ENCODE measurements around the gene PPFIBP1. TPM values are rescaled to one million over a fixed set of nuclear protein-coding genes. Genes with fewer than 3 reads are reported as not detected.

PPFIBP1 gene
- total RNA-seq, 2 donors from 2014 or later = 65.2 to 66.0 TPM

DNA sequence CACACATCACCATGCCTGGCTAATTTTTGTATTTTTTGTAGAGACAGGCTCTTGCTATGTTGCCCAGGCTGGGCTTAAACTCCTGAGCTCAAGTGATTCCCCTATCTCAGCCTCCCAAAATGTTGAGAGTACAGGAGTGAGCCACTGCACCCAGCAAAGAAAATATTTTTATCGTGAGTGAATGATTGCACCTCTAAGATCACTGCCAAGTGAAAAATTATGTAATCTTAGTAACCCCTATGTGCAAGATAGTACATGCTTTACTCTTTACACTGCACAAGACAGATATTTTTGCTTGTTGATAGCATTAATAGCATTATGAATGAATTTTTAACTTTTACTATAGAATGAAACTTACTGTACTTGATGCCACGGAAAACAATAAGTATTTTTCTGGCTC lies 183.2 kb downstream of the PPFIBP1 start:
- H3K27me3 ChIP-seq = no peaks in the 10 kb centered on the region
- H3K36me3 ChIP-seq = no peaks in the 10 kb centered on the region
- peaks cover 0 to 11% of the 10 kb centered on the region in 2 donors for H3K4me1 ChIP-seq
- H3K27ac ChIP-seq = no peak overlapping the region
- TF ChIP-seq, protein P1, sequence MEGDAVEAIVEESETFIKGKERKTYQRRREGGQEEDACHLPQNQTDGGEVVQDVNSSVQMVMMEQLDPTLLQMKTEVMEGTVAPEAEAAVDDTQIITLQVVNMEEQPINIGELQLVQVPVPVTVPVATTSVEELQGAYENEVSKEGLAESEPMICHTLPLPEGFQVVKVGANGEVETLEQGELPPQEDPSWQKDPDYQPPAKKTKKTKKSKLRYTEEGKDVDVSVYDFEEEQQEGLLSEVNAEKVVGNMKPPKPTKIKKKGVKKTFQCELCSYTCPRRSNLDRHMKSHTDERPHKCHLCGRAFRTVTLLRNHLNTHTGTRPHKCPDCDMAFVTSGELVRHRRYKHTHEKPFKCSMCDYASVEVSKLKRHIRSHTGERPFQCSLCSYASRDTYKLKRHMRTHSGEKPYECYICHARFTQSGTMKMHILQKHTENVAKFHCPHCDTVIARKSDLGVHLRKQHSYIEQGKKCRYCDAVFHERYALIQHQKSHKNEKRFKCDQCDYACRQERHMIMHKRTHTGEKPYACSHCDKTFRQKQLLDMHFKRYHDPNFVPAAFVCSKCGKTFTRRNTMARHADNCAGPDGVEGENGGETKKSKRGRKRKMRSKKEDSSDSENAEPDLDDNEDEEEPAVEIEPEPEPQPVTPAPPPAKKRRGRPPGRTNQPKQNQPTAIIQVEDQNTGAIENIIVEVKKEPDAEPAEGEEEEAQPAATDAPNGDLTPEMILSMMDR (IDR thresholded peaks at IDR 0.05) = no peak
- no peaks in the 10 kb centered on the region for H3K9me3 ChIP-seq
- H3K4me3 ChIP-seq = no peak overlapping the region
- DNase-seq (ENCODE audit: low spot score) = no peak

DNA sequence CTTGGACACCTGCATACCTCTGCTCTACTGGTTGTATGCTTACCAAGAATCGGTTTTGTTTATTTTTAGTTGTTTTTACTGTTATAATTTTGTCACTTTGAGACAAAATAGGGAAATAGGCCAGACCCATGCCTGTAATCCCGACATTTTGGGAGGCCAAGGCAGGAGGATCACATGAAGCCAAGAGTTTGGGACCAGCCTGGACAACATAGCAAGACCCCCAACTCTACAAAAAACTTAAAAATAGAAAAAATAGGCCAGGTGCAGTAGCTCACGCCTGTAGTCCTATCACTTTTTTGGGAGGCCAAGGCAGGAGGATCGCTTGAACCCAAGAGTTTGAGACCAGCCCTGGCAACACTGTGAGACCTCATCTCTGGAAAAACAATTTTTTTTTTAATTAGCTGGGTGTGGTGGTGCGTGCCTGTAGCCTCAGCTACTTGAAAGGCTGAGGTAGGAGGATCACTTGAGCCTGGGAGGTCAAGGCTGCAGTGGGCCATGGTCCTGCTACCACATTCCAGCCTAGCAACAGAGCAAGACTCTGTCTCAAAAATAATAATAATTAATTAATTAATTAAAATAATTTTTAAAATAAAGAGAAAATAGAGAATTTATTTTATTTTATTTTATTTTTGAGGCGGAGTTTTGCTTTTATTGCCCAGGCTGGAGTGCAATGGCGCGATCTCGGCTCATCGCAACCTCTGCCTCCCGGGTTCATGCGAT lies 185.4 kb downstream of the PPFIBP1 start:
- Histone ChIP-seq H3K27ac (peak overlapping the region; percentile 86 to 88), H3K4me1 (peaks cover 0 to 27% of the 10 kb centered on the region in 2 donors), H3K4me3 (peak overlapping the region; percentile 90 to 99), H3K27me3 (no peaks in the 10 kb centered on the region), H3K36me3 (no peaks in the 10 kb centered on the region), H3K9me3 (no peaks in the 10 kb centered on the region)
- DNase-seq (ENCODE audit: low spot score) = no peak
- TF ChIP-seq, protein P1 (IDR thresholded peaks at IDR 0.05) = no peak

DNA sequence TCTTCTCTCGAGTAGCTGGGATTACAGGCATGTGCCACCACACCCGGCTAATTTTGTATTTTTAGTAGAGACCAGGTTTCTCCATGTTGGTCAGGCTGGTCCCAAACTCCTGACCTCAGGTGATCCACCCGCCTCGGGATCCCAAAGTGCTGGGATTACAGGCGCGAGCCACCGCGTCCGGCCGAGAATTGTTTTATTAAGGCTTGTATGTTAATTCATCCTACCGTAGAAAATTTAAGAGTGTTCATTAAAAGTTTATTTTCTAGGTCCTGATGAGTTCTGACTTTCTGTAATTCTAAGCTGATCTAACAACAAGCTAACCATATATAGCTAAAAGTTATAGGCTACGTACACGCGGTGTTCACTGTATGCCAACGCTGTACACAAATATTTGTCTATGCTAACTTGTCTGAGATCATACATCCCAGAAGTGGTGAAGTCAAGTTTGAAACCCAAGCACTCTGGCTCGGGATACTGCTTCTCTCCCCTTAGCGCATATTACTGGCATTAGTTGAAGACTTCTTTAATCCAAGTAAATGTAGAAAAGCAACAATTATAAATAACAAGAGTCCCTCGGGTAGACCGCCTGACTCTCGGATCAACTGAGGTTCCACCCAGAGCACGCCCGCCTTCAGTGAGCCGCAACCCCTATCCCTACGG lies 186.1 kb downstream of the PPFIBP1 start:
- DNase-seq (ENCODE audit: low spot score) = no peak
- Histone ChIP-seq H3K36me3 (no peaks in the 10 kb centered on the region), H3K9me3 (no peaks in the 10 kb centered on the region), H3K27me3 (no peaks in the 10 kb centered on the region), H3K4me3 (peak overlapping the region; percentile 90 to 99), H3K27ac (peak overlapping the region; percentile 86 to 88), H3K4me1 (peaks cover 0 to 27% of the 10 kb centered on the region in 2 donors)
- TF ChIP-seq, protein P1 (IDR thresholded peaks at IDR 0.05) = no peak

DNA sequence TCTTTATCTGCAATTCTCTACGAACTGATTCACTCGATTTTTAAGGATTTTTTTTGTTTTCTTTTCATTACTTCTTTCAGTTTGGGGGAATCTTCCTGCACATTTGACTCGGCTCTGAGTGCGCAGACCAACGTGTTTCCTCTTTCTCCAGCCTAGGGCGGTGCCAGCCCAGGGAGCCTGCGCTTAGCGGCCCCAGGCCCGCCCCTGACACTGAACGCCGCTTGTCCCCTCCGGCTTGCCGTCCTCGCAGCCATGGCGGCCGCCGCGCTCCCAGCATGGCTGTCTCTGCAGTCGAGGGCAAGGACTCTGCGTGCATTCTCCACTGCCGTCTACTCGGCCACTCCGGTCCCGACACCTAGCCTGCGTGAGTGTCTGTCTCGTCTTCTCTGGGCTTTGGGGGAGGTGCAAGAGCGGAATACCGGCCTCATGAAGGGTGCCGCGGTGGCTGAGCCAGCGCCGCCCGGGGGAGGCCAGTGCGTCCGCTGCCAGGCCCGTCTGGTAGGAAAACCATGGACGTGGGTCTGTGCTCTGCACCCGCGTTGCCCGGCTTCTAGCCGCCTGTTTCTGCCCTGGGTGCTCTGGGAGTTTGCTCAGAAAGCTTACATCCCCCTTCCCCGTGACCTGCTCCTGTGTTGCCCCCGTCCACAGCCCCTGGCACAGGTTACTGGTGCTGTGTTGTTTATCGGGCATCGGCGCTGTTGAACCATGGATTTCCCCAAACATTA lies 186.7 kb downstream of the PPFIBP1 start, which contains the start of gene MRPS35:
Gene MRPS35, plus strand, starts transcription at position 241 of the 725 bp plus-strand sequence. Its CDS starts 12 bp downstream, at position 253.
- H3K27me3 ChIP-seq = no peaks in the 10 kb centered on the region
- H3K9me3 ChIP-seq = no peaks in the 10 kb centered on the region
- peak within 1 kb of the TSS; percentile 86 to 88 for H3K27ac ChIP-seq
- H3K36me3 ChIP-seq = no peaks in the 10 kb centered on the region
- peak; percentile 86 for DNase-seq (ENCODE audit: low spot score)
- H3K4me1 ChIP-seq = peaks cover 0 to 27% of the 10 kb centered on the region in 2 donors
- TF ChIP-seq, protein P1 (IDR thresholded peaks at IDR 0.05) = peak in 1 of 2 donors; percentile 19
- H3K4me3 ChIP-seq = peak within 1 kb of the TSS; percentile 90 to 99

DNA sequence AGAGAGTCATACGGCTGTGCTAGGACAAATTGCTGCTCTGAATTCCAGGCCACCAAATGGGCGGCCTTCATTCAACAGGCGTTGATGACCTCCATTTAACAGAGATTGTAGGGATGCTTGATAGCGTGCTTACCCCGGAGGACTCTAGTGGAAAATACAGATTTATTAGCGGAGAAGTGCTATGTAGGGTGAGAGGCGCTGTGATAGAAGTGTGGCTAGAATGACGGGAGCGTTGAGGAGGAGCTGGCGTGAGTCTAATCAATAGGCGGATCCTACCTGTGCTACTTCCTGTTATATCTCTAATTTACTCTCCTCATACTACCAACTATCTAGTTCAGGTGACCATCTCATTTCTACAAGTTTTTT lies 187.3 kb downstream of the PPFIBP1 start:
- H3K4me3 ChIP-seq = peak overlapping the region; percentile 90 to 99
- DNase-seq (ENCODE audit: low spot score) = no peak
- H3K9me3 ChIP-seq = no peaks in the 10 kb centered on the region
- TF ChIP-seq, protein P1 (IDR thresholded peaks at IDR 0.05) = no peak
- H3K27ac ChIP-seq = peak overlapping the region; percentile 86 to 88
- H3K4me1 ChIP-seq = peaks cover 0 to 27% of the 10 kb centered on the region in 2 donors
- H3K36me3 ChIP-seq = peaks cover 3% of the 10 kb centered on the region
- no peaks in the 10 kb centered on the region for H3K27me3 ChIP-seq
